Renal cortical epithelial cell (primary cell): ENCODE measurements around the gene ECT2L. TPM values are rescaled to one million over a fixed set of nuclear protein-coding genes. Genes with fewer than 3 reads are reported as not detected.
A peak's percentile ranks its signal among the peaks of the same experiment; 100 is the strongest.

Source experiments
- DNase-seq: peaks from one replicate; pipeline ENCODE4 v3.0.0-alpha.2; 2011; ENCODE audit warnings: low read depth
- total RNA-seq: library from RNA; depleted of rRNA; stranded (reverse); fragments of >200 nt; gene quantifications from 2 replicates; pipeline ENCODE4 v1.2.3, GENCODE V29; 2014

The ECT2L gene
- total RNA-seq, 1 donor from 2014 or later: 0.10 TPM

GRCh38 chr6:138805016-138805765 is 9.3 kb downstream of the ECT2L start:
- no peak for DNase-seq

- DNase-seq: no peak
Observed at GRCh38 chr6:138806889-138807288, 11.0 kb downstream of the ECT2L start.

- DNase-seq: no peak
Observed at GRCh38 chr6:138809677-138810076, 13.8 kb downstream of the ECT2L start.

GRCh38 chr6:138811866-138812265 is 16.0 kb downstream of the ECT2L start:
- DNase-seq: no peak

GRCh38 chr6:138814179-138814834 is 18.4 kb downstream of the ECT2L start:
- DNase-seq: no peak

- no peak for DNase-seq
Observed at GRCh38 chr6:138815221-138815620, 19.3 kb downstream of the ECT2L start.

- DNase-seq: peak; percentile 77
Observed at GRCh38 chr6:138815797-138816528, 20.1 kb downstream of the ECT2L start.

- peak; percentile 89 for DNase-seq
Observed at GRCh38 chr6:138817799-138818198, 21.9 kb downstream of the ECT2L start.

GRCh38 chr6:138818496-138819194 is 22.8 kb downstream of the ECT2L start:
- no peak for DNase-seq

- DNase-seq: no peak
Observed at GRCh38 chr6:138821519-138821918, 25.6 kb downstream of the ECT2L start.

- DNase-seq: no peak
Observed at GRCh38 chr6:138824482-138825144, 28.7 kb downstream of the ECT2L start.

- DNase-seq: no peak
Observed at GRCh38 chr6:138830248-138830647, 34.4 kb downstream of the ECT2L start.

GRCh38 chr6:138832182-138832581 is 36.3 kb downstream of the ECT2L start:
- DNase-seq: no peak

GRCh38 chr6:138833816-138834539 is 38.1 kb downstream of the ECT2L start:
- DNase-seq: peak; percentile 23

GRCh38 chr6:138837246-138837645 is 41.4 kb downstream of the ECT2L start:
- DNase-seq: peak; percentile 43

- DNase-seq: peak; percentile 3
Observed at GRCh38 chr6:138844192-138844591, 48.3 kb downstream of the ECT2L start.

- no peak for DNase-seq
Observed at GRCh38 chr6:138847884-138848283, 52.0 kb downstream of the ECT2L start.

GRCh38 chr6:138848461-138848860 is 52.6 kb downstream of the ECT2L start:
- DNase-seq: no peak

- DNase-seq: no peak
Observed at GRCh38 chr6:138849791-138850190, 53.9 kb downstream of the ECT2L start.

- no peak for DNase-seq
Observed at GRCh38 chr6:138856654-138857053, 60.8 kb downstream of the ECT2L start.

- DNase-seq: no peak
Observed at GRCh38 chr6:138857775-138858174, 61.9 kb downstream of the ECT2L start.
